Uterus (tissue), 4 donors: Measurements from ENCODE around the gene PYHIN1. TPM values are rescaled to one million over a fixed set of nuclear protein-coding genes. Genes with fewer than 3 reads are reported as not detected.

Source experiments
- DNase-seq, 2 donors: peaks; one replicate each; pipeline ENCODE4 v3.0.0-alpha.2; 2019 to 2020
- H3K27ac ChIP-seq, 2 donors: fragments of 200-600 bp; sonication (generic); 1 replicate in 1 of 2; 2 replicates in 1 of 2; pipeline ENCODE4 v1.5.1; 2016 to 2018
- H3K27me3 ChIP-seq, 2 donors: fragments of 200-600 bp; sonication (generic); one replicate each; pipeline ENCODE4 v1.5.1; 2018 to 2019; ENCODE audit warnings: control low read depth in 1 of 2
- H3K36me3 ChIP-seq, 2 donors: fragments of 200-600 bp; sonication (generic); one replicate each; pipeline ENCODE4 v1.5.1; 2019; ENCODE audit warnings: control low read depth in 1 of 2
- H3K4me1 ChIP-seq, 2 donors: fragments of 200-600 bp; sonication (generic); one replicate each; pipeline ENCODE4 v1.5.1; 2018 to 2019; ENCODE audit warnings: control low read depth in 1 of 2
- H3K4me3 ChIP-seq, 2 donors: fragments of 200-600 bp; sonication (generic); 1 replicate in 1 of 2; 2 replicates in 1 of 2; pipeline ENCODE4 v1.5.1; 2018 to 2019; ENCODE audit warnings: mild to moderate bottlenecking in 1 of 2
- H3K9me3 ChIP-seq, 2 donors: fragments of 200-600 bp; sonication (generic); one replicate each; pipeline ENCODE4 v1.5.1; 2019; ENCODE audit warnings: control low read depth in 1 of 2
- POLR2A ChIP-seq, 2 donors: fragments of 450-650 bp; IDR thresholded peaks; one replicate each; pipeline ENCODE4 v1.6.1; 2016; ENCODE audit warnings: antibody characterized with exemption in 2 of 2, mild to moderate bottlenecking in 1 of 2, moderate library complexity in 1 of 2
- intact Hi-C: fragments of 100-400 bp; cut with DNase I; formaldehyde crosslinking; loops from one replicate; pipeline ENCODE4 v1.15.1; 2023; ENCODE audit warnings: low total_unique reads
- total RNA-seq, 4 donors: library from RNA; depleted of rRNA in 3 of 4; stranded (reverse); fragments of >200 nt in 3 of 4; gene quantifications; one replicate each; pipeline versions ENCODE4 v1.1.0 to v1.2.4, GENCODE V29; 2014 to 2023
- TF ChIP-seq, protein P1 (sequence below), 4 experiments: fragments of 200-600 bp in 2 of 4; fragments of 450-650 bp in 2 of 4; sonication (generic) in 2 of 4; IDR thresholded peaks; one replicate each; pipeline ENCODE4 v1.5.1; 2016 to 2019; ENCODE audit warnings: antibody characterized with exemption in 4 of 4, mild to moderate bottlenecking in 2 of 4, moderate library complexity in 1 of 4
- donor health status: DM: yes; HTN: yes; CAD: no.

PYHIN1 gene
- 1 to 10 TPM in 1 of 4 donors, under 1 TPM in 1, not detected in 2; 0.46 to 5.6 TPM for total RNA-seq

- Histone ChIP-seq H3K27ac (no peak within 1 kb of the TSS), H3K4me3 (no peak within 1 kb of the TSS), H3K4me1 (no peaks in the 10 kb centered on the region), H3K9me3 (peaks cover 0 to 6% of the 10 kb centered on the region in 2 donors), H3K36me3 (no peaks in the 10 kb centered on the region), H3K27me3 (no peaks in the 10 kb centered on the region)
- TF ChIP-seq, protein P1, sequence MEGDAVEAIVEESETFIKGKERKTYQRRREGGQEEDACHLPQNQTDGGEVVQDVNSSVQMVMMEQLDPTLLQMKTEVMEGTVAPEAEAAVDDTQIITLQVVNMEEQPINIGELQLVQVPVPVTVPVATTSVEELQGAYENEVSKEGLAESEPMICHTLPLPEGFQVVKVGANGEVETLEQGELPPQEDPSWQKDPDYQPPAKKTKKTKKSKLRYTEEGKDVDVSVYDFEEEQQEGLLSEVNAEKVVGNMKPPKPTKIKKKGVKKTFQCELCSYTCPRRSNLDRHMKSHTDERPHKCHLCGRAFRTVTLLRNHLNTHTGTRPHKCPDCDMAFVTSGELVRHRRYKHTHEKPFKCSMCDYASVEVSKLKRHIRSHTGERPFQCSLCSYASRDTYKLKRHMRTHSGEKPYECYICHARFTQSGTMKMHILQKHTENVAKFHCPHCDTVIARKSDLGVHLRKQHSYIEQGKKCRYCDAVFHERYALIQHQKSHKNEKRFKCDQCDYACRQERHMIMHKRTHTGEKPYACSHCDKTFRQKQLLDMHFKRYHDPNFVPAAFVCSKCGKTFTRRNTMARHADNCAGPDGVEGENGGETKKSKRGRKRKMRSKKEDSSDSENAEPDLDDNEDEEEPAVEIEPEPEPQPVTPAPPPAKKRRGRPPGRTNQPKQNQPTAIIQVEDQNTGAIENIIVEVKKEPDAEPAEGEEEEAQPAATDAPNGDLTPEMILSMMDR (IDR thresholded peaks at IDR 0.05): no peak
- no peak for TF ChIP-seq POLR2A (IDR thresholded peaks at IDR 0.05)
- intact Hi-C loops: no loop called here
- DNase-seq: no peak
Measured at GRCh38 chr1:158931055-158931737, at the start of gene PYHIN1. Gene PYHIN1, plus strand, starts transcription at chr1:158931552. Its CDS starts 5,359 bp downstream, at chr1:158936911.

- Histone ChIP-seq H3K27ac (no peak overlapping the region), H3K4me3 (no peak overlapping the region), H3K27me3 (no peaks in the 10 kb centered on the region), H3K4me1 (no peaks in the 10 kb centered on the region), H3K36me3 (no peaks in the 10 kb centered on the region), H3K9me3 (no peaks in the 10 kb centered on the region)
- no peak for TF ChIP-seq POLR2A (IDR thresholded peaks at IDR 0.05)
- TF ChIP-seq, protein P1 (IDR thresholded peaks at IDR 0.05): no peak
- DNase-seq: no peak
- intact Hi-C loops: no loop called here
Measured at GRCh38 chr1:158893654-158894053, 37.7 kb upstream of the PYHIN1 start.

GRCh38 chr1:158898722-158899121 is 32.6 kb upstream of the PYHIN1 start:
- Histone ChIP-seq H3K36me3 (no peaks in the 10 kb centered on the region), H3K4me1 (no peaks in the 10 kb centered on the region), H3K27ac (no peak overlapping the region), H3K4me3 (no peak overlapping the region), H3K9me3 (no peaks in the 10 kb centered on the region), H3K27me3 (no peaks in the 10 kb centered on the region)
- intact Hi-C loops: no loop called here
- TF ChIP-seq, protein P1 (IDR thresholded peaks at IDR 0.05): no peak
- no peak for TF ChIP-seq POLR2A (IDR thresholded peaks at IDR 0.05)
- no peak for DNase-seq

- TF ChIP-seq POLR2A (IDR thresholded peaks at IDR 0.05): no peak
- TF ChIP-seq, protein P1 (IDR thresholded peaks at IDR 0.05): no peak
- Histone ChIP-seq H3K27ac (no peak overlapping the region), H3K4me1 (no peaks in the 10 kb centered on the region), H3K27me3 (no peaks in the 10 kb centered on the region), H3K9me3 (no peaks in the 10 kb centered on the region), H3K4me3 (no peak overlapping the region), H3K36me3 (no peaks in the 10 kb centered on the region)
- no peak for DNase-seq
- intact Hi-C loops: no loop called here
Measured at GRCh38 chr1:158901623-158902022, 29.7 kb upstream of the PYHIN1 start.

DNA sequence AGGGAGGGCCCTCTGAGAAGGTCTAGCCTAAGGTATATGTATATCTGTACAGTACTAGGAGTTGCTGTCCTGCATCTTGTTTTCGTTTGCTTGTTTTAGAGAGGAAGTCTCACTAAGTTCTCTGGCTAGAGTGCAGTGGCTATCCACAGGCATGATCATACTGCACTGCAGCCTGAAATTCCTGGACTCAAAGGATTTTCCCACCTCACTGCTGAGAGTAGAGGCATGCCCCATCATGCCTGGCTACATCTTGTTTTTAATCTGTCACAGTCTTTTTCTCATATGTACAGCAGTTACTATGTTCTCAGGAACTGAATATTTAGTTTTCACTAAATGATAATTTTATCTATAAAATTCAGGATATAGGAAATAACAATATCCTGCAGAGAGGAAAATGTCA is 15.3 kb upstream of the PYHIN1 start:
- no peak overlapping the region for H3K27ac ChIP-seq
- no peak for DNase-seq
- no peaks in the 10 kb centered on the region for H3K36me3 ChIP-seq
- H3K9me3 ChIP-seq: peaks cover 0 to 4% of the 10 kb centered on the region in 2 donors
- H3K4me3 ChIP-seq: no peak overlapping the region
- TF ChIP-seq, protein P1 (IDR thresholded peaks at IDR 0.05): no peak
- TF ChIP-seq POLR2A (IDR thresholded peaks at IDR 0.05): no peak
- intact Hi-C loops: no loop called here
- no peaks in the 10 kb centered on the region for H3K27me3 ChIP-seq
- no peaks in the 10 kb centered on the region for H3K4me1 ChIP-seq
